HepG2 (cell line): ENCODE data around the gene BPIFB6. TPM values are rescaled to one million over a fixed set of nuclear protein-coding genes. Genes with fewer than 3 reads are reported as not detected.

Experiments used
- ATAC-seq: fragments of 200-7000 bp; cut with Tn5 transposase; 3 replicates; pipeline ENCODE4 v1.9.1; 2020; ENCODE audit warnings: mild to moderate bottlenecking, moderate library complexity
- BruUV-seq: library from RNA; stranded (reverse); fragments of 400-500 nt; replicated peaks from 2 replicates; lab custom pipeline; 2021; lab: Mats Ljungman, UMichigan
- CTCF ChIA-PET: fragments of 300-600 bp; formaldehyde crosslinking; extraction: SDS; loops from one replicate; lab custom pipeline; 2021; ENCODE audit warnings: low total read pairs, inconsistent platforms, low intra/inter-chr PET ratio; lab: Yijun Ruan, JAX
- POLR2A ChIA-PET: fragments of 350-600 bp; sonication (Branson Sonifier 250); formaldehyde crosslinking; loops from one replicate; lab custom pipeline; 2020; ENCODE audit warnings: antibody characterized with exemption, inconsistent platforms; lab: Yijun Ruan, JAX
- DNase-seq: peaks from one replicate; pipeline ENCODE4 v3.0.0-alpha.2; 2015; ENCODE audit warnings: low spot score
- FAIRE-seq: peaks from 3 replicates; lab custom pipeline; 2011; peaks lifted over from hg19 to GRCh38; lab: Jason Lieb, UNC
- H2AFZ ChIP-seq: one replicate; pipeline ENCODE4 v1.6.1; 2011; ENCODE audit warnings: low read length, inconsistent platforms
- H3K27ac ChIP-seq: fragments of 300-600 bp; 3 replicates; pipeline ENCODE4 v1.8.0; 2011; ENCODE audit warnings: mixed run types, mild to moderate bottlenecking, mixed read lengths, low read length, inconsistent platforms; ENCODE audit not compliant: insufficient read depth; ENCODE audit errors: extremely low read length
- H3K27me3 ChIP-seq, 2 experiments: fragments of 200-600 bp in 1 of 2; 2 replicates in 1 of 2; 3 replicates in 1 of 2; pipeline versions ENCODE4 v1.6.0 to v1.8.0; 2011; ENCODE audit warnings: low read length in 2 of 2, mild to moderate bottlenecking in 2 of 2, moderate library complexity in 2 of 2, inconsistent platforms in 1 of 2; ENCODE audit not compliant: insufficient read depth in 2 of 2, control insufficient read depth in 1 of 2
- H3K36me3 ChIP-seq, 2 experiments: fragments of 200-600 bp in 1 of 2; replicated peaks in 1 of 2; 2 replicates in 1 of 2; 3 replicates in 1 of 2; pipeline versions ENCODE4 v1.5.1 to v1.8.0; 2011; ENCODE audit warnings: low read length in 2 of 2, inconsistent platforms in 1 of 2; ENCODE audit not compliant: insufficient read depth in 2 of 2, control insufficient read depth in 1 of 2
- H3K4me1 ChIP-seq: 2 replicates; pipeline ENCODE4 v1.5.1; 2012; ENCODE audit warnings: low read length, inconsistent platforms; ENCODE audit not compliant: insufficient read depth
- H3K4me2 ChIP-seq: 2 replicates; pipeline ENCODE4 v1.6.0; 2011; ENCODE audit warnings: low read depth, low read length, inconsistent platforms
- H3K4me3 ChIP-seq, 3 experiments: fragments of 200-600 bp in 1 of 3; sonication (generic), shearing (Covaris generic) in 1 of 3; replicated peaks in 1 of 3; 2 replicates each; pipeline ENCODE4 v1.5.1; 2011 to 2016; ENCODE audit warnings: low read length in 3 of 3, inconsistent platforms in 2 of 3, low read depth in 2 of 3, mild to moderate bottlenecking in 2 of 3, control low read depth in 1 of 3, mixed read lengths in 1 of 3; ENCODE audit not compliant: insufficient read depth in 1 of 3
- H3K79me2 ChIP-seq: one replicate; pipeline ENCODE4 v1.6.1; 2011; ENCODE audit warnings: low read length, inconsistent platforms; ENCODE audit not compliant: insufficient read depth
- H3K9ac ChIP-seq: 2 replicates; pipeline ENCODE4 v1.6.0; 2011; ENCODE audit warnings: mild to moderate bottlenecking, low read depth, low read length, inconsistent platforms; ENCODE audit not compliant: insufficient read depth
- H3K9me3 ChIP-seq: 2 replicates; pipeline ENCODE4 v1.5.1; 2012; ENCODE audit warnings: mild to moderate bottlenecking, low read length
- H4K20me1 ChIP-seq: 2 replicates; pipeline ENCODE4 v1.6.0; 2011; ENCODE audit warnings: inconsistent platforms, mild to moderate bottlenecking, low read length, moderate library complexity; ENCODE audit not compliant: insufficient read depth
- HOXA7 ChIP-seq: sonication (generic); formaldehyde crosslinking; IDR thresholded peaks from 2 replicates; pipeline ENCODE4 v1.8.1; 2022; ENCODE audit warnings: mild to moderate bottlenecking, missing genetic modification reagents, moderate library complexity
- HOXA9 ChIP-seq: sonication (generic); formaldehyde crosslinking; IDR thresholded peaks from 2 replicates; pipeline ENCODE4 v1.8.1; 2022; ENCODE audit warnings: missing genetic modification reagents, mild to moderate bottlenecking, moderate library complexity, borderline replicate concordance
- MATR3 ChIP-seq: sonication (generic); formaldehyde crosslinking; IDR thresholded peaks from 2 replicates; pipeline ENCODE4 v1.4.0; 2020; ENCODE audit warnings: missing genetic modification reagents
- NONO ChIP-seq, 2 experiments: fragments of 450-650 bp in 1 of 2; sonication (generic) in 1 of 2; formaldehyde crosslinking in 1 of 2; IDR thresholded peaks in 1 of 2; conservative IDR thresholded peaks in 1 of 2; 2 replicates each; pipeline versions ENCODE4 v1.6.1 to v1.8.0; 2017 to 2022; ENCODE audit warnings: mild to moderate bottlenecking in 1 of 2, missing genetic modification reagents in 1 of 2, moderate library complexity in 1 of 2
- NR2F6 ChIP-seq, 2 experiments: IDR thresholded peaks; 2 replicates each; pipeline ENCODE4 v1.6.1; 2016; ENCODE audit warnings: antibody characterized with exemption in 1 of 2, mild to moderate bottlenecking in 1 of 2
- REL ChIP-seq: sonication (generic); formaldehyde crosslinking; conservative IDR thresholded peaks from 2 replicates; pipeline ENCODE4 v1.8.0; 2022; ENCODE audit warnings: mild to moderate bottlenecking, missing genetic modification reagents, moderate library complexity
- UBTF ChIP-seq: sonication (generic); formaldehyde crosslinking; IDR thresholded peaks from 2 replicates; pipeline ENCODE4 v1.4.0; 2020; ENCODE audit warnings: mild to moderate bottlenecking, missing genetic modification reagents
- ZNF224 ChIP-seq: sonication (generic); formaldehyde crosslinking; IDR thresholded peaks from 2 replicates; pipeline ENCODE4 v1.5.0; 2020; ENCODE audit warnings: mild to moderate bottlenecking, missing genetic modification reagents
- ZNF446 ChIP-seq: sonication (generic); formaldehyde crosslinking; IDR thresholded peaks from 2 replicates; pipeline ENCODE4 v1.5.0; 2020; ENCODE audit warnings: mild to moderate bottlenecking, missing genetic modification reagents
- ZNF562 ChIP-seq: sonication (generic); formaldehyde crosslinking; IDR thresholded peaks from 2 replicates; pipeline ENCODE4 v1.8.0; 2022; ENCODE audit warnings: missing genetic modification reagents, borderline replicate concordance
- ZNF766 ChIP-seq: sonication (generic); formaldehyde crosslinking; IDR thresholded peaks from 2 replicates; pipeline ENCODE4 v1.5.0; 2020; ENCODE audit warnings: missing genetic modification reagents, borderline replicate concordance
- WGBS: methylation state at CpG from one replicate; pipeline ENCODE4 v1.1.6; 2017; ENCODE audit warnings: low lambda C conversion rate; 5-methylcytosine and 5-hydroxymethylcytosine counted together
- in situ Hi-C: cut with HindIII; loops from 2 replicates; pipeline ENCODE4 v1.10.0; 2017; ENCODE audit warnings: low pct_unique_long_range_greater_than_20kb; ENCODE audit not compliant: extremely low pct_ligation_motif_present
- intact Hi-C: fragments of 100-400 bp; cut with micrococcal nuclease; formaldehyde crosslinking; loops from one replicate; pipeline ENCODE4 v1.10.0; 2022; ENCODE audit not compliant: unreplicated experiment
- polyA plus RNA-seq, 8 experiments: library from polyadenylated mRNA; depleted of rRNA in 3 of 8; stranded (reverse) in 7 of 8; unstranded in 1 of 8; fragments of >200 nt; fragmentation: Illumina TruSeq in 4 of 8; extraction: Trizol in 4 of 8; gene quantifications; 2 replicates each; pipeline versions ENCODE4 v1.2.1 to v1.2.3, GENCODE V29; 2011 to 2016; ENCODE audit warnings: low read depth in 4 of 8, missing spikeins in 1 of 8, mixed read lengths in 1 of 8; ENCODE audit not compliant: insufficient read depth in 1 of 8
- total RNA-seq, 5 experiments: library from RNA; depleted of rRNA; stranded (reverse); fragments of >200 nt; fragmentation: Illumina TruSeq; extraction: Trizol; gene quantifications; 2 replicates each; pipeline ENCODE4 v1.2.3, GENCODE V29; 2016; ENCODE audit warnings: low read depth in 1 of 5

The BPIFB6 gene
- total and polyA plus RNA-seq, 2 of the 13 experiments (the other 11 are each of a cell fraction or from before 2014, with no cell fraction given) = 0.13 to 1.7 TPM

- FAIRE-seq = no peak
- in situ Hi-C loops = no loop called here
- CTCF ChIA-PET = no interaction called here
- 30% methylated on average over 18 of the region's 19 CpGs for WGBS
- Histone ChIP-seq H3K4me3 (no peak overlapping the region), H3K36me3 (no peaks in the 10 kb centered on the region), H3K9me3 (no peaks in the 10 kb centered on the region), H3K79me2 (no peaks in the 10 kb centered on the region)
- POLR2A ChIA-PET = no interaction called here
- intact Hi-C loops = no loop called here
- 0 out of 2 replicates have a peak, but pooled peaks have one; percentile 55 for TF ChIP-seq MATR3 (CRISPR knock-in tag)
- no peak for TF ChIP-seq NONO (IDR thresholded peaks at IDR 0.05)
- TF ChIP-seq NONO (CRISPR knock-in tag; conservative IDR thresholded peaks at IDR 0.05) = 0 out of 2 replicates have a peak, but pooled peaks have one; percentile 20
- 0 out of 2 replicates have a peak, but pooled peaks have one; percentile 60 for TF ChIP-seq HOXA7 (CRISPR knock-in tag)
- TF ChIP-seq ZNF766 (CRISPR knock-in tag) = no peak
- no peak for TF ChIP-seq ZNF224 (CRISPR knock-in tag)
- TF ChIP-seq ZNF446 = peak; percentile 48; the same call in 1 of the 2 replicates
- no peak for TF ChIP-seq HOXA9
- TF ChIP-seq NR2F6 (IDR thresholded peaks at IDR 0.05) = no peak
- TF ChIP-seq NR2F6 (CRISPR knock-in tag; IDR thresholded peaks at IDR 0.05) = no peak
- TF ChIP-seq UBTF (CRISPR knock-in tag) = 0 out of 2 replicates have a peak, but pooled peaks have one; percentile 21
- TF ChIP-seq REL (CRISPR knock-in tag) = no peak
- TF ChIP-seq ZNF562 = 0 out of 2 replicates have a peak, but pooled peaks have one; percentile 31
- TF ChIP-seq, all 625 proteins: peak for 6
- Histone ChIP-seq H3K4me1 (no peaks in the 10 kb centered on the region), H3K9ac (no peak overlapping the region), H4K20me1 (no peaks in the 10 kb centered on the region), H3K27ac (no peak overlapping the region), H3K27me3 (peaks cover 10 to 49% of the 10 kb centered on the region in 2 experiments), H3K4me2 (no peak overlapping the region), H2AFZ (no peak overlapping the region)
- ATAC-seq (peak; percentile 17; the same call in 2 of the 3 replicates), DNase-seq (no peak)
- no TSS peak for BruUV-seq
Observed at GRCh38 chr20:33070111-33071053, 38.9 kb downstream of the BPIFB6 start.
